Activated T-cell treated with anti-CD3 and anti-CD28 coated beads, Interleukin-2, amount 50 U/mL, for 24 hours (primary cell): ENCODE data around the gene LACC1.

Experiments used
- DNase-seq: peaks from one replicate; pipeline ENCODE4 v3.0.0-alpha.2; 2020
- H3K27ac Mint-ChIP-seq: 2 replicates; pipeline ENCODE4 v1.8.0; 2020; ENCODE audit warnings: mild to moderate bottlenecking, mixed read lengths
- H3K27me3 Mint-ChIP-seq: 2 replicates; pipeline ENCODE4 v1.8.0; 2020; ENCODE audit warnings: mixed read lengths
- H3K36me3 Mint-ChIP-seq: 2 replicates; pipeline ENCODE4 v1.8.0; 2020; ENCODE audit warnings: low read depth, mixed read lengths
- H3K4me1 Mint-ChIP-seq: 2 replicates; pipeline ENCODE4 v1.8.0; 2020; ENCODE audit warnings: low read depth, mixed read lengths
- H3K4me3 Mint-ChIP-seq: 2 replicates; pipeline ENCODE4 v1.8.0; 2020; ENCODE audit warnings: mild to moderate bottlenecking, moderate library complexity, mixed read lengths
- H3K9me3 Mint-ChIP-seq: 2 replicates; pipeline ENCODE4 v1.8.0; 2020; ENCODE audit warnings: mixed read lengths

The LACC1 gene

GRCh38 chr13:43877326-43877725, 2.4 kb upstream of the LACC1 start:
- peaks cover 17% of the 10 kb centered on the region for H3K27me3 Mint-ChIP-seq
- H3K4me3 Mint-ChIP-seq: no peak overlapping the region
- H3K9me3 Mint-ChIP-seq: no peaks in the 10 kb centered on the region
- H3K27ac Mint-ChIP-seq: no peak overlapping the region
- peaks cover 32% of the 10 kb centered on the region for H3K4me1 Mint-ChIP-seq
- H3K36me3 Mint-ChIP-seq: no peaks in the 10 kb centered on the region
- DNase-seq: no peak

DNA sequence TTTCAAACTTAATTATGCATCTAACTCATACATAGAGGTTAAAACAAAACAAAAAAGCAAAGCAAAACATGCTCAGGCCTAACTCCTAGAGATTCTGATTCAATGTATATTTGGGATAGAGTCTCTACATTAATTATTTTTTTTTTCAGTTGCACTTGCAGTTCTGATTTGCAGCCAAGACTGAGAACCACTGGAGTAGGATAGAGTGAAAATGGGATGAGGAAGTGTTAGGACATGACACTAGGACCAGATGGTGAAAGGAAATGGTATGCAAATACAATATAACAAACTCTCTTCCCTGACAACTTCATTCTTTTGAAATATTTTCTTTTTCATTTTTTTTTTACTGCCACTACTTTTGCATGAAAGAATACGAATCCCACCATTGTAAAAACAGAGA, 1.9 kb upstream of the LACC1 start:
- DNase-seq: no peak
- H3K27me3 Mint-ChIP-seq: peaks cover 17% of the 10 kb centered on the region
- H3K36me3 Mint-ChIP-seq: no peaks in the 10 kb centered on the region
- H3K4me1 Mint-ChIP-seq: peaks cover 32% of the 10 kb centered on the region
- peak overlapping the region; percentile 59 for H3K27ac Mint-ChIP-seq
- H3K9me3 Mint-ChIP-seq: no peaks in the 10 kb centered on the region
- no peak overlapping the region for H3K4me3 Mint-ChIP-seq

GRCh38 chr13:43878892-43879754, 581 bp upstream of the LACC1 start, which contains the start of gene CCDC122:
TSS of gene CCDC122 (minus strand) at chr13:43879740. CDS start at chr13:43869376, 10,364 bp downstream.
- Mint-ChIP-seq H3K4me1 (peaks cover 32% of the 10 kb centered on the region), H3K36me3 (no peaks in the 10 kb centered on the region), H3K4me3 (peak within 1 kb of the TSS; percentile 83), H3K27me3 (peaks cover 17% of the 10 kb centered on the region), H3K9me3 (no peaks in the 10 kb centered on the region), H3K27ac (peak within 1 kb of the TSS; percentile 93)
- DNase-seq: peak; percentile 87

- H3K36me3 Mint-ChIP-seq: peaks cover 2% of the 10 kb centered on the region
- H3K27me3 Mint-ChIP-seq: peaks cover 20% of the 10 kb centered on the region
- H3K4me1 Mint-ChIP-seq: peaks cover 32% of the 10 kb centered on the region
- no peaks in the 10 kb centered on the region for H3K9me3 Mint-ChIP-seq
- no peak for DNase-seq
- peak overlapping the region; percentile 83 for H3K4me3 Mint-ChIP-seq
- H3K27ac Mint-ChIP-seq: peak overlapping the region; percentile 93
These were observed 631 bp downstream of the LACC1 start for GRCh38 chr13:43880214-43880855.

GRCh38 chr13:43880926-43881325, 1.2 kb downstream of the LACC1 start:
- peaks cover 5% of the 10 kb centered on the region for H3K36me3 Mint-ChIP-seq
- DNase-seq: no peak
- H3K27me3 Mint-ChIP-seq: peaks cover 22% of the 10 kb centered on the region
- no peak overlapping the region for H3K27ac Mint-ChIP-seq
- H3K9me3 Mint-ChIP-seq: no peaks in the 10 kb centered on the region
- no peak overlapping the region for H3K4me3 Mint-ChIP-seq
- H3K4me1 Mint-ChIP-seq: peaks cover 32% of the 10 kb centered on the region

- no peak for DNase-seq
- peaks cover 22% of the 10 kb centered on the region for H3K27me3 Mint-ChIP-seq
- peaks cover 32% of the 10 kb centered on the region for H3K4me1 Mint-ChIP-seq
- peaks cover 5% of the 10 kb centered on the region for H3K36me3 Mint-ChIP-seq
- no peak overlapping the region for H3K27ac Mint-ChIP-seq
- no peak overlapping the region for H3K4me3 Mint-ChIP-seq
- no peaks in the 10 kb centered on the region for H3K9me3 Mint-ChIP-seq
These were observed 1.9 kb downstream of the LACC1 start for GRCh38 chr13:43881580-43881979.

- H3K4me3 Mint-ChIP-seq: no peak overlapping the region
- no peak for DNase-seq
- H3K36me3 Mint-ChIP-seq: peaks cover 5% of the 10 kb centered on the region
These were observed 3.9 kb downstream of the LACC1 start for GRCh38 chr13:43883631-43884030.

DNA sequence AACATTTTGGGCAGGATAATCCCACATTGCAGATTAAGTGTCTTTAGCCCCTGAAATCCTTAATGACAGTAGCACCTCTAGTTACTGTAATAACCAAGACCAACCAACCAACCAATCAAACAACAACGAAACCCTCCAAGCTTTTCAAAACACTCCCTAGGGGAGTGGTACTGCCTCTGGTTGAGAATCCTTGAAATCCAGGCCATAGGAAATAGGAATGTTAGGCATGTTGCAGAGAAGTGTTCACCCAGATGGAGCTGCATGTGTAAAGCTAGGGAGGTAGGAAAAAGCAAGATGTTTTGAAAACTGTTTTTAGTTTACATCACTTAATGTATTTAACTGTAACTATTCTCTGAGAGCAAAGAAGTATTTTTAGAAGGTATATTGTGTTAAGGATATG, 4.5 kb downstream of the LACC1 start:
- DNase-seq: no peak
- peaks cover 22% of the 10 kb centered on the region for H3K27me3 Mint-ChIP-seq
- no peak overlapping the region for H3K4me3 Mint-ChIP-seq
- peaks cover 5% of the 10 kb centered on the region for H3K36me3 Mint-ChIP-seq
- H3K27ac Mint-ChIP-seq: no peak overlapping the region
- no peaks in the 10 kb centered on the region for H3K9me3 Mint-ChIP-seq
- peaks cover 17% of the 10 kb centered on the region for H3K4me1 Mint-ChIP-seq

More at GRCh38 chr13:43883631-43884030, 3.9 kb downstream of the LACC1 start:
- peaks cover 21% of the 10 kb centered on the region for H3K4me1 Mint-ChIP-seq
- H3K27me3 Mint-ChIP-seq: peaks cover 22% of the 10 kb centered on the region
- no peak overlapping the region for H3K27ac Mint-ChIP-seq
- H3K9me3 Mint-ChIP-seq: no peaks in the 10 kb centered on the region

GRCh38 chr13:43894438-43894837, 14.7 kb downstream of the LACC1 start:
- no peak for DNase-seq
- Mint-ChIP-seq H3K27ac (no peak overlapping the region), H3K36me3 (peaks cover 4% of the 10 kb centered on the region), H3K27me3 (no peaks in the 10 kb centered on the region), H3K4me3 (no peak overlapping the region), H3K4me1 (no peaks in the 10 kb centered on the region), H3K9me3 (no peaks in the 10 kb centered on the region)

DNA sequence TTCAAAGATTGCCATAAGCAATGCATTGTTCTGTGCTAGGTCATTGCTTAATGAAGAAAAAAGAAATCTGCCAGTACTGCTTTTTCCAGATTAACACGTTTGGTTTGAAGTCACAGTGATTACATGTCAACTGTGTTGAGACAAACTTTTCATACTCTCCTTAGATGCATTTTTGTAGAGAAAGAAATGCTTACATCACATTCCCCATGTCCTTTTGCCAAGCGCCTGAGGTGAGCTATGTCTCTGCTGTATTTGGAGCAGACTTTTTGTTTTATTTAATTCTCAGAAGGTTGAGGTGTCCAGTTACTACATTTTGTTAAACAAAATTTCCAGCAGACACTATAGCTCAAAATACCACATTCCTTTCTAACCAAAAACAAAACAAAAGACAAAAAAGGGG, 16.2 kb downstream of the LACC1 start:
- Mint-ChIP-seq H3K4me3 (no peak overlapping the region), H3K27ac (no peak overlapping the region), H3K9me3 (no peaks in the 10 kb centered on the region), H3K36me3 (peaks cover 2% of the 10 kb centered on the region), H3K4me1 (no peaks in the 10 kb centered on the region), H3K27me3 (peaks cover 4% of the 10 kb centered on the region)
- no peak for DNase-seq

DNA sequence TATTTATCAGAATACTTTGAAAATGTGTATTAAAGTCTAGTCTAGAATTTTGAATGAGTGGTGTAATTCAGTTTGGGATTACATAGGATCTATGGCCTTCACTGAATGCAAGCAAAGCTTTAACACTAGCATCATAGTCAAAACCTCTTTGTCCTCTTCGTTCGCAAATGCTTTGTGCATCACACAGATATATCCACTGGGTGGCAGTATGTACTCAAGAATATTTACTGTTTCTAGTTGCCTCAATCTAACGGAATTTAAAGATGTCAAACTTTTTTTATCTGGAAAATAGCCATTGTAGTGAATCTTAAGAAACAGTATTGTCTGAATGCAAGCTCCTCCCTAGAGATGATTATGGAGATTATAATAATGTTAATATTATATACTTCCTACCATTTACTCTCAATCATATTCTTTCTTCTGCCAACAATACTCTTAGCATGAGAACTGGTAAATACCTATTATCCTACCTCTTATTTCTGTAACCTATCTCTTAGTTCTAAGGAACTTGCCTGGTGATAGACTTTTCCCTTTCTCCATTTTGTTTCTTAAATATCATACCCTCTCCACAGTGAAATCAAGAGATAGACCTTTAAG, 25.8 kb downstream of the LACC1 start:
- no peaks in the 10 kb centered on the region for H3K36me3 Mint-ChIP-seq
- DNase-seq: no peak
- peaks cover 7% of the 10 kb centered on the region for H3K4me1 Mint-ChIP-seq
- no peak overlapping the region for H3K4me3 Mint-ChIP-seq
- no peak overlapping the region for H3K27ac Mint-ChIP-seq
- no peaks in the 10 kb centered on the region for H3K9me3 Mint-ChIP-seq
- peaks cover 13% of the 10 kb centered on the region for H3K27me3 Mint-ChIP-seq

GRCh38 chr13:43908156-43909126, 28.7 kb downstream of the LACC1 start:
- H3K4me1 Mint-ChIP-seq: peaks cover 7% of the 10 kb centered on the region
- peaks cover 17% of the 10 kb centered on the region for H3K27me3 Mint-ChIP-seq
- no peaks in the 10 kb centered on the region for H3K9me3 Mint-ChIP-seq
- no peaks in the 10 kb centered on the region for H3K36me3 Mint-ChIP-seq
- H3K4me3 Mint-ChIP-seq: no peak overlapping the region
- DNase-seq: no peak
- no peak overlapping the region for H3K27ac Mint-ChIP-seq

DNA sequence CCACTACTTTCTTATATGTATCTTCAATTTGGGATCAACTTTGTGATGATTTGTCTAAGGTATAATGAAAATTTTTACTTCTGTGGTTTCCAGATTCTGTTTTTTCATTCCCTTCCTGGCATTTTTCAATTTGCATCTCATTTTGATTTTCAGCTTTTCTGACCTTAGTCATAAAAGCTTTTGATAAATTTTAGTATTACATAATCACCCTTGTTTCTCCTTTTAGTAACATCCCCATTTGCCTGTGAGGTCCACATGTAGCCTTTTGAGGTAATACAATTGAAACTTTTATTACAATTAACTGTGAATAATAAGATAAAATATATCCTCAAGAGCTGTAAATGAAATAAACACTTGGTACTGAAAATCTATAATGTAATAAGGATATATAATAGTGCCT, 31.2 kb downstream of the LACC1 start:
- Mint-ChIP-seq H3K4me3 (no peak overlapping the region), H3K27me3 (peaks cover 18% of the 10 kb centered on the region), H3K9me3 (no peaks in the 10 kb centered on the region), H3K27ac (no peak overlapping the region), H3K36me3 (no peaks in the 10 kb centered on the region), H3K4me1 (peaks cover 7% of the 10 kb centered on the region)
- DNase-seq: no peak

DNA sequence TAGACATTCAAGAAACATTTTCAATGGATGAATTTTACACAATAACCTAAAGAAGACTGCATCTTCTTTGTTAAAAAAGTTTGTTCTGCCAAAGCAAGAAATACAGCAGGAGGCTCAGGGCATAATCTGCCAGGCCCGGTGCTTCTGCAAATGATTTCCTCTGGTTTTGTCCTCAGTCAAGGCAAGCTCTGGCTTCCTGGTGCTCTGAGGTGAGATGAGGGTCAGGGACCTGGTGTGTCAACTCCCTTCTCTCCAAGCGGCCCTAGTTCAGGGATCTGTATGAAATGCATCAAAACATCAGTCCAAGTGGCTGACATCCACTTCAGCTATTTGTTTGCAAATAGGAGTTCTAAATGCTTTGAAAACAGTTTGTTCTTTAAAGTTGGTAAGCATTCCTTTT, 31.6 kb downstream of the LACC1 start:
- no peak overlapping the region for H3K27ac Mint-ChIP-seq
- peaks cover 16% of the 10 kb centered on the region for H3K27me3 Mint-ChIP-seq
- no peak for DNase-seq
- H3K9me3 Mint-ChIP-seq: no peaks in the 10 kb centered on the region
- no peak overlapping the region for H3K4me3 Mint-ChIP-seq
- H3K4me1 Mint-ChIP-seq: peaks cover 7% of the 10 kb centered on the region
- no peaks in the 10 kb centered on the region for H3K36me3 Mint-ChIP-seq
